H9 (cell line): Measurements from ENCODE around the gene CEP170B. TPM values are rescaled to one million over a fixed set of nuclear protein-coding genes. Genes with fewer than 3 reads are reported as not detected.
"Not testable (repeated sequence)": the region's sequence is repeated elsewhere in the genome, so short reads cannot be mapped to it uniquely, and the experiment has no call there.

Experiments
- DNase-seq: peaks from one replicate; pipeline ENCODE4 v3.0.0-alpha.2; 2017
- H2AFZ ChIP-seq: one replicate; pipeline ENCODE4 v1.6.1; 2013; ENCODE audit warnings: mild to moderate bottlenecking, low read length, control low read depth, moderate library complexity
- H2AK5ac ChIP-seq: 2 replicates; pipeline ENCODE4 v1.6.1; 2013; ENCODE audit warnings: low read length, control low read depth, mixed read lengths; ENCODE audit not compliant: insufficient read length
- H2BK120ac ChIP-seq: one replicate; pipeline ENCODE4 v1.6.1; 2013; ENCODE audit warnings: low read depth, mild to moderate bottlenecking, low read length, control low read depth, inconsistent platforms; ENCODE audit not compliant: poor library complexity, severe bottlenecking
- H2BK12ac ChIP-seq: 2 replicates; pipeline ENCODE4 v1.6.1; 2013; ENCODE audit warnings: low read length, control low read depth, mixed read lengths, low read depth; ENCODE audit not compliant: insufficient read length
- H2BK15ac ChIP-seq: 2 replicates; pipeline ENCODE4 v1.6.1; 2013; ENCODE audit warnings: low read depth, low read length, control low read depth
- H2BK20ac ChIP-seq: one replicate; pipeline ENCODE4 v1.6.1; 2013; ENCODE audit warnings: low read depth, mild to moderate bottlenecking, low read length, control low read depth, inconsistent platforms; ENCODE audit not compliant: poor library complexity, severe bottlenecking
- H2BK5ac ChIP-seq: 2 replicates; pipeline ENCODE4 v1.6.1; 2013; ENCODE audit warnings: low read length, control low read depth, mixed read lengths; ENCODE audit not compliant: insufficient read length
- H3K14ac ChIP-seq: 2 replicates; pipeline ENCODE4 v1.6.1; 2013; ENCODE audit warnings: low read length, control low read depth; ENCODE audit not compliant: insufficient read depth
- H3K18ac ChIP-seq: 2 replicates; pipeline ENCODE4 v1.6.1; 2013; ENCODE audit warnings: low read depth, mild to moderate bottlenecking, mixed read lengths, low read length, control low read depth; ENCODE audit not compliant: insufficient read length
- H3K23ac ChIP-seq: 2 replicates; pipeline ENCODE4 v1.6.1; 2013; ENCODE audit warnings: low read length, control low read depth, mixed read lengths, low read depth; ENCODE audit not compliant: insufficient read length
- H3K23me2 ChIP-seq: 2 replicates; pipeline ENCODE4 v1.6.1; 2013; ENCODE audit warnings: low read depth, mild to moderate bottlenecking, mixed read lengths, low read length, control low read depth; ENCODE audit not compliant: insufficient read length, poor library complexity, severe bottlenecking
- H3K27ac ChIP-seq: 2 replicates; pipeline ENCODE4 v1.5.1; 2013; ENCODE audit warnings: low read length, control low read depth, mixed read lengths, low read depth; ENCODE audit not compliant: insufficient read length
- H3K27me3 ChIP-seq: 2 replicates; pipeline ENCODE4 v1.6.1; 2013; ENCODE audit warnings: low read length, control low read depth, inconsistent platforms; ENCODE audit not compliant: insufficient read depth
- H3K4ac ChIP-seq: 2 replicates; pipeline ENCODE4 v1.6.1; 2013; ENCODE audit warnings: low read depth, mild to moderate bottlenecking, control low read depth, inconsistent platforms, low read length, moderate library complexity
- H3K4me1 ChIP-seq: 2 replicates; pipeline ENCODE4 v1.6.1; 2013; ENCODE audit warnings: low read length, control low read depth, inconsistent platforms; ENCODE audit not compliant: insufficient read depth
- H3K4me2 ChIP-seq: 2 replicates; pipeline ENCODE4 v1.6.1; 2013; ENCODE audit warnings: low read length, control low read depth, mixed read lengths; ENCODE audit not compliant: insufficient read length, insufficient read depth
- H3K56ac ChIP-seq: 2 replicates; pipeline ENCODE4 v1.6.1; 2013; ENCODE audit warnings: low read depth, mild to moderate bottlenecking, mixed read lengths, low read length, control low read depth; ENCODE audit not compliant: insufficient read length
- H3K79me1 ChIP-seq: 2 replicates; pipeline ENCODE4 v1.6.1; 2013; ENCODE audit warnings: low read depth, mild to moderate bottlenecking, moderate library complexity, low read length, control low read depth, inconsistent platforms; ENCODE audit not compliant: insufficient read depth, poor library complexity, severe bottlenecking
- H3K79me2 ChIP-seq: 2 replicates; pipeline ENCODE4 v1.6.1; 2013; ENCODE audit warnings: low read length, control low read depth, inconsistent platforms; ENCODE audit not compliant: insufficient read depth
- H3K9ac ChIP-seq: 2 replicates; pipeline ENCODE4 v1.6.1; 2013; ENCODE audit warnings: low read length, control low read depth, mixed read lengths; ENCODE audit not compliant: insufficient read length; ENCODE audit errors: extremely low read depth
- H3K9me3 ChIP-seq: one replicate; pipeline ENCODE4 v1.6.1; 2013; ENCODE audit warnings: low read depth, low read length, inconsistent platforms; ENCODE audit not compliant: control insufficient read depth
- H3T11ph ChIP-seq: one replicate; pipeline ENCODE4 v1.6.1; 2013; ENCODE audit warnings: mild to moderate bottlenecking, low read length, control low read depth, inconsistent platforms
- H4K20me1 ChIP-seq: one replicate; pipeline ENCODE4 v1.6.1; 2013; ENCODE audit not compliant: control insufficient read depth, insufficient read length, insufficient read depth
- H4K5ac ChIP-seq: 2 replicates; pipeline ENCODE4 v1.6.1; 2013; ENCODE audit warnings: low read depth, mild to moderate bottlenecking, mixed read lengths, low read length, control low read depth; ENCODE audit not compliant: insufficient read length
- H4K8ac ChIP-seq: replicated peaks from 2 replicates; pipeline ENCODE4 v1.6.1; 2013; ENCODE audit warnings: low read length, control low read depth, mixed read lengths, low read depth; ENCODE audit not compliant: insufficient read length
- H4K91ac ChIP-seq: 2 replicates; pipeline ENCODE4 v1.6.1; 2013; ENCODE audit warnings: low read depth, mild to moderate bottlenecking, moderate library complexity, mixed read lengths, low read length, control low read depth; ENCODE audit not compliant: insufficient read length
- H3K27ac Mint-ChIP-seq, 3 experiments: 2 replicates in 2 of 3; 3 replicates in 1 of 3; pipeline ENCODE4 v1.8.0; 2020 to 2021; ENCODE audit warnings: mixed read lengths in 3 of 3, mild to moderate bottlenecking in 1 of 3, moderate library complexity in 1 of 3
- H3K27me3 Mint-ChIP-seq: 2 replicates; pipeline ENCODE4 v1.8.0; 2021; ENCODE audit warnings: low read depth, mild to moderate bottlenecking, moderate library complexity, mixed read lengths
- H3K36me3 Mint-ChIP-seq, 3 experiments: 2 replicates in 2 of 3; 3 replicates in 1 of 3; pipeline ENCODE4 v1.8.0; 2020 to 2021; ENCODE audit warnings: low read depth in 3 of 3, mixed read lengths in 3 of 3; ENCODE audit not compliant: insufficient read depth in 1 of 3
- H3K4me1 Mint-ChIP-seq, 2 experiments: 2 replicates each; pipeline ENCODE4 v1.8.0; 2020; ENCODE audit warnings: mixed read lengths in 2 of 2
- H3K4me3 Mint-ChIP-seq, 2 experiments: 2 replicates in 1 of 2; 3 replicates in 1 of 2; pipeline ENCODE4 v1.8.0; 2020 to 2021; ENCODE audit warnings: mild to moderate bottlenecking in 2 of 2, mixed read lengths in 2 of 2, moderate library complexity in 1 of 2
- H3K9me3 Mint-ChIP-seq, 2 experiments: 2 replicates in 1 of 2; 3 replicates in 1 of 2; pipeline ENCODE4 v1.8.0; 2020; ENCODE audit warnings: mild to moderate bottlenecking in 2 of 2, mixed read lengths in 2 of 2, moderate library complexity in 1 of 2
- WGBS: extraction: QIAGEN DNeasy Blood & Tissue Kit; methylation state at CpG from one replicate; pipeline ENCODE4 v1.1.7; 2013; ENCODE audit warnings: missing lambda C conversion rate, low lambda C conversion rate, mixed read lengths; ENCODE audit not compliant: insufficient read length; ENCODE audit errors: extremely low coverage; 5-methylcytosine and 5-hydroxymethylcytosine counted together
- total RNA-seq: library from RNA; stranded (reverse); gene quantifications from 2 replicates; pipeline ENCODE4 v1.2.1, GENCODE V29; 2021
- TF ChIP-seq, protein P1 (sequence below): fragments of 200-600 bp; sonication (generic); conservative IDR thresholded peaks from 3 replicates; pipeline ENCODE4 v1.8.0; 2021; ENCODE audit warnings: antibody characterized with exemption, mild to moderate bottlenecking

The CEP170B gene
- total RNA-seq, 1 experiment from 2014 or later = 28.8 TPM

- Histone ChIP-seq H3K4me2 (no peak overlapping the region), H4K5ac (no peak overlapping the region), H2BK120ac (no peak overlapping the region), H3K23me2 (no peaks in the 10 kb centered on the region), H4K8ac (no peak overlapping the region), H4K91ac (no peak overlapping the region), H3T11ph (no peak overlapping the region), H3K4me1 (no peaks in the 10 kb centered on the region), H2AFZ (no peak overlapping the region), H3K4ac (no peak overlapping the region), H3K9me3 (no peaks in the 10 kb centered on the region), H3K18ac (no peak overlapping the region), H3K56ac (no peak overlapping the region), H4K20me1 (no peaks in the 10 kb centered on the region), H2BK5ac (no peak overlapping the region), H3K79me1 (no peaks in the 10 kb centered on the region), H3K14ac (no peak overlapping the region), H3K27ac (no peak overlapping the region), H2BK15ac (no peak overlapping the region), H3K23ac (no peak overlapping the region), H3K9ac (no peak overlapping the region), H2BK20ac (no peak overlapping the region), H3K27me3 (no peaks in the 10 kb centered on the region), H2AK5ac (no peak overlapping the region), H3K79me2 (no peaks in the 10 kb centered on the region), H2BK12ac (no peak overlapping the region)
- H3K4me3 Mint-ChIP-seq = no peak overlapping the region
- no peaks in the 10 kb centered on the region; a peak in 1 of 5 replicates for H3K9me3 Mint-ChIP-seq
- H3K36me3 Mint-ChIP-seq = no peaks in the 10 kb centered on the region; a peak in 1 of 7 replicates
- TF ChIP-seq, protein P1, sequence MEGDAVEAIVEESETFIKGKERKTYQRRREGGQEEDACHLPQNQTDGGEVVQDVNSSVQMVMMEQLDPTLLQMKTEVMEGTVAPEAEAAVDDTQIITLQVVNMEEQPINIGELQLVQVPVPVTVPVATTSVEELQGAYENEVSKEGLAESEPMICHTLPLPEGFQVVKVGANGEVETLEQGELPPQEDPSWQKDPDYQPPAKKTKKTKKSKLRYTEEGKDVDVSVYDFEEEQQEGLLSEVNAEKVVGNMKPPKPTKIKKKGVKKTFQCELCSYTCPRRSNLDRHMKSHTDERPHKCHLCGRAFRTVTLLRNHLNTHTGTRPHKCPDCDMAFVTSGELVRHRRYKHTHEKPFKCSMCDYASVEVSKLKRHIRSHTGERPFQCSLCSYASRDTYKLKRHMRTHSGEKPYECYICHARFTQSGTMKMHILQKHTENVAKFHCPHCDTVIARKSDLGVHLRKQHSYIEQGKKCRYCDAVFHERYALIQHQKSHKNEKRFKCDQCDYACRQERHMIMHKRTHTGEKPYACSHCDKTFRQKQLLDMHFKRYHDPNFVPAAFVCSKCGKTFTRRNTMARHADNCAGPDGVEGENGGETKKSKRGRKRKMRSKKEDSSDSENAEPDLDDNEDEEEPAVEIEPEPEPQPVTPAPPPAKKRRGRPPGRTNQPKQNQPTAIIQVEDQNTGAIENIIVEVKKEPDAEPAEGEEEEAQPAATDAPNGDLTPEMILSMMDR = no peak
- H3K27ac Mint-ChIP-seq = no peak overlapping the region
- DNase-seq = no peak
- whole genome bisulfite sequencing = no CpG with 5 or more reads among the region's 4 CpGs
- H3K4me1 Mint-ChIP-seq = peaks cover 0 to 3% of the 10 kb centered on the region in 2 experiments; a peak in 1 of 4 replicates
- H3K27me3 Mint-ChIP-seq = peaks cover 42% of the 10 kb centered on the region
Measured at GRCh38 chr14:104917993-104918392, 52.9 kb downstream of the CEP170B start.

GRCh38 chr14:104919152-104919992 lies 54.3 kb downstream of the CEP170B start:
- not testable (repeated sequence) for H2BK15ac ChIP-seq, H3K36me3 Mint-ChIP-seq, H2AFZ ChIP-seq, H3K14ac ChIP-seq, H3K9me3 Mint-ChIP-seq, H3K18ac ChIP-seq, DNase-seq, H3K23ac ChIP-seq, H3K79me1 ChIP-seq, H2AK5ac ChIP-seq, H4K20me1 ChIP-seq, H4K8ac ChIP-seq, H2BK5ac ChIP-seq, H4K5ac ChIP-seq, H3T11ph ChIP-seq, H2BK12ac ChIP-seq, H3K27ac Mint-ChIP-seq, H4K91ac ChIP-seq, H3K4me1 ChIP-seq, H2BK120ac ChIP-seq, H3K23me2 ChIP-seq, H3K4me1 Mint-ChIP-seq, H3K79me2 ChIP-seq, H3K27me3 ChIP-seq, H3K9ac ChIP-seq, H3K4me2 ChIP-seq, H3K4ac ChIP-seq, H3K56ac ChIP-seq, H2BK20ac ChIP-seq, H3K9me3 ChIP-seq, H3K27ac ChIP-seq, H3K4me3 Mint-ChIP-seq
- WGBS = no CpG with 5 or more reads among the region's 12 CpGs
- H3K27me3 Mint-ChIP-seq = peaks cover 30% of the 10 kb centered on the region
